ENCODE data around the gene P3H2. TPM values are rescaled to one million over a fixed set of nuclear protein-coding genes. Genes with fewer than 3 reads are reported as not detected.

The P3H2 gene
- total and polyA plus RNA-seq, 8 donors: 1.4 to 46.1 (median 20.3) TPM

DNA sequence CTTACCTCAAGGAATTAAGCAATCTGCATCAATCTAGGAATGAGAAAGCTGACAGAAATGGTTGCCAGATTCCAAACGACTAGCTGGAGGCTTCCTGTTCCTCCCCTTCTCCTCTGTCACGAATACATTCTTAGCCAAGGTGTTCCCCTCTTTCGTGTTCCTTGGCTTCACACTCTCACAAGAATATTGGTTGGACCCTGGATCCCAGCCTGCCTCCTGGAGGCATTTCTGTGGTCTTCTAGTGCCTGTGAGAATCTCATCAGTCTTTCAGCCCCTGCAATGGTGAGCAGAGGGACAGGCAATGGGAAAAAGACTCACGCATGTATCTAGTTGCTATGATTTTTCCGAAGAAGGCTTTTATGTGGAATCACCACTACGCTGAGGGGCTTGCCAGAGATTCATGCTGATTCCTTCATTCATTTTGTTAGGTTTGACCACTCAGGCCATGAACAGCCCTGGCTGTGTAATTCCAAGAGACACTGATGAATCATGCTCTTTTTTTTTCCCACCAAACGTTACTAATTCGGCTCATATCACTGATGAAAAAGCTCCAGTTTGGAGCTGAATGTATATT is 1.6 kb upstream of the P3H2 start:
- TF ChIP-seq, protein P1, sequence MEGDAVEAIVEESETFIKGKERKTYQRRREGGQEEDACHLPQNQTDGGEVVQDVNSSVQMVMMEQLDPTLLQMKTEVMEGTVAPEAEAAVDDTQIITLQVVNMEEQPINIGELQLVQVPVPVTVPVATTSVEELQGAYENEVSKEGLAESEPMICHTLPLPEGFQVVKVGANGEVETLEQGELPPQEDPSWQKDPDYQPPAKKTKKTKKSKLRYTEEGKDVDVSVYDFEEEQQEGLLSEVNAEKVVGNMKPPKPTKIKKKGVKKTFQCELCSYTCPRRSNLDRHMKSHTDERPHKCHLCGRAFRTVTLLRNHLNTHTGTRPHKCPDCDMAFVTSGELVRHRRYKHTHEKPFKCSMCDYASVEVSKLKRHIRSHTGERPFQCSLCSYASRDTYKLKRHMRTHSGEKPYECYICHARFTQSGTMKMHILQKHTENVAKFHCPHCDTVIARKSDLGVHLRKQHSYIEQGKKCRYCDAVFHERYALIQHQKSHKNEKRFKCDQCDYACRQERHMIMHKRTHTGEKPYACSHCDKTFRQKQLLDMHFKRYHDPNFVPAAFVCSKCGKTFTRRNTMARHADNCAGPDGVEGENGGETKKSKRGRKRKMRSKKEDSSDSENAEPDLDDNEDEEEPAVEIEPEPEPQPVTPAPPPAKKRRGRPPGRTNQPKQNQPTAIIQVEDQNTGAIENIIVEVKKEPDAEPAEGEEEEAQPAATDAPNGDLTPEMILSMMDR (IDR thresholded peaks at IDR 0.05): no peak
- no peak for TF ChIP-seq POLR2AphosphoS5 (IDR thresholded peaks at IDR 0.05)
- no peak for TF ChIP-seq POLR2A (IDR thresholded peaks at IDR 0.05)
- TF ChIP-seq EP300 (IDR thresholded peaks at IDR 0.05): no peak
- Histone ChIP-seq H3K36me3 (no peaks in the 10 kb centered on the region), H3K4me3 (no peak overlapping the region), H3K9me3 (no peaks in the 10 kb centered on the region), H3K4me1 (peaks cover 0 to 36% (median 27%) of the 10 kb centered on the region in 4 donors), H3K27me3 (peaks cover 0 to 29% (median 6%) of the 10 kb centered on the region in 3 donors), H3K27ac (no peak overlapping the region)
- 69 to 84% (median 76%) methylated on average over 8 of the region's 8 CpGs for WGBS, 5 donors
- DNase-seq: no peak
- intact Hi-C loops (cut with DNase I; ENCODE audit: low total_unique reads): no loop called here

DNA sequence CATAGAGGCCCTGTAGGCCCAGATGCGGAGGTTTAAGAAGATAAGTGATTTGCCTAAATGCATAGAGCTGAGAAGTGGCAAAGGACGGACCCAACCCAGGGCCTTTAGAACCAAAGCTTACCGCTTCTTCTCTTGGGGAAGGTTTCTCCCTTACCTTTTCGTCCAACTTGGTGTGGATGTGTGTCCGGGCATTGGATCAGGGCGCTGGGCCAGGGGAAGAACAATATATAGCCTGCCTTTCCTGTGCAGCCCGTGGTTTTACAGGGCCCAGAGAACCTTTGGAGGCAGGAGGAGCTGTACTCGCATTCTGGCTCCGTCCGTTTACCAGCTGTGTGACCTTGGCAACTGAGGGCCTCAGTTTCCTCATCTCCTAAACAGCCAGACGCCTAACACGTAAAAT is 686 bp upstream of the P3H2 start:
- peaks cover 0 to 42% (median 27%) of the 10 kb centered on the region in 4 donors for H3K4me1 ChIP-seq
- peak overlapping the region in 1 of 4 donors; percentile 86 for H3K4me3 ChIP-seq
- H3K27me3 ChIP-seq: peaks cover 0 to 29% (median 6%) of the 10 kb centered on the region in 3 donors
- H3K27ac ChIP-seq: peak overlapping the region in 3 of 5 donors; percentile 78 to 90 (median 87)
- WGBS, 5 donors: 80 to 91% (median 86%) methylated on average over 12 of the region's 12 CpGs
- TF ChIP-seq, protein P1 (IDR thresholded peaks at IDR 0.05): no peak
- TF ChIP-seq POLR2AphosphoS5 (IDR thresholded peaks at IDR 0.05): no peak
- no peak for TF ChIP-seq POLR2A (IDR thresholded peaks at IDR 0.05)
- no peak for TF ChIP-seq EP300 (IDR thresholded peaks at IDR 0.05)
- intact Hi-C loops (cut with DNase I; ENCODE audit: low total_unique reads): no loop called here
- no peak for DNase-seq
- no peaks in the 10 kb centered on the region for H3K9me3 ChIP-seq
- H3K36me3 ChIP-seq: no peaks in the 10 kb centered on the region

DNA sequence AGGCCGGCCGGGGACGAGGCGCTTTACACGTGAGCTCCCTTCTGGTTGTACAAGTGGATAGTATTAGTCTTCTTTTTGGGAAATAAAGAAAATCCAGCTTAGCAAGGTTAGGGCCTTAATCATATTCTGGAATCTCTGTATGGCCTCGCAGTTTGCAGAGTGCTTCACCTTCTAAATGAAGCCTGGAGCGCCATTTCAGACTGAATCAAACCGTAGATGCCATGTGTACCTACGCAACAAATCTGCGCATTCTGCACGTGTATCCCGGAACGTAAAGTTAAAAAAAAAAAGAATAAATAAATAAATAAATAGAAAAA is 322 bp upstream of the P3H2 start:
- no peak for TF ChIP-seq POLR2A (IDR thresholded peaks at IDR 0.05)
- TF ChIP-seq, protein P1 (IDR thresholded peaks at IDR 0.05): peak in 1 of 7 experiments; percentile 4
- peak overlapping the region; percentile 74 to 86 (median 76) for H3K4me3 ChIP-seq
- no peaks in the 10 kb centered on the region for H3K36me3 ChIP-seq
- no peak for DNase-seq
- H3K4me1 ChIP-seq: peaks cover 0 to 42% (median 26%) of the 10 kb centered on the region in 4 donors
- peaks cover 0 to 29% (median 6%) of the 10 kb centered on the region in 3 donors for H3K27me3 ChIP-seq
- H3K27ac ChIP-seq: peak overlapping the region; percentile 71 to 90 (median 78)
- no peaks in the 10 kb centered on the region for H3K9me3 ChIP-seq
- 30 to 34% (median 31%) methylated on average over 13 of the region's 13 CpGs for whole genome bisulfite sequencing, 5 donors
- intact Hi-C loops (cut with DNase I; ENCODE audit: low total_unique reads): no loop called here

DNA sequence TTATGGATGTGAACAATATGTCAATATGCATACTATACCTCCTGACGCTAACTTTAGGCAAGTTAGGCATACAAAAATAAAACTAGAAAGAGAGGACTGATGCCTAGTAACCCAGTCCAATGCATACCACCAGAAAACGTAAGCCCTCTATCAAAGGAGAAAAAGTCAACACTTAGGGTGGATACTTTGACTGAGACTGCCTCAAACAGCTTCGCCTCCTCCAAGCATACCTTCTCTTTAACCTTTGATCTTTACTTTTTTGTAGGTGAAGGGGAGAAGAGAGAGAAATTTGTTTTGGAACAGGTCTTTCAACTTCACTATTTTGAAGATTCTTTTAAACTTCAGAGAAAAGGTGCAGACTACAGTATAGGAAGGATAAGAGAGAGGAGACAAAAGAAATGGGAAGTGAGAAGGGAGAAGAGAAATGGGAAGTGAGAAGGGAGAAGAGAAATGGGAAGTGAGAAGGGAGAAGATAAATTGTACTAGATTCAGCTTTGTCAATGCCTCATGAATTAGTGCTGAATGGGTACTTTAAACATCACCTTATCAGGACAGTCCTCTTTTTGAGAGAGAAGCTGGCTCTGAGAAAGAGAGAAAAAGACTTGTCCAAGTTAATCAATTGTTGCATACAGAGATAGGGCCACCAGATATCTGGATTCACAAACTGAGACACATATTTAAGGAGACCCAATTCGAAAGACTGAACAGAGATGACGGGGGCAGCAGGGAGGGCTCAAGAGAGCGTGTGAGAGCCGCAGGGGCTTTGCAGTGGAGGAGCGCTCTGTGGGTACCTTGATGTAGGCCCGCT is 1.0 kb downstream of the P3H2 start:
- 23 to 33% (median 24%) methylated on average over 9 of the region's 9 CpGs for WGBS, 5 donors
- Histone ChIP-seq H3K27ac (peak overlapping the region; percentile 8 to 90 (median 78)), H3K27me3 (peaks cover 0 to 29% (median 6%) of the 10 kb centered on the region in 3 donors), H3K4me3 (peak overlapping the region; percentile 74 to 86 (median 76)), H3K36me3 (no peaks in the 10 kb centered on the region), H3K4me1 (peaks cover 0 to 39% (median 21%) of the 10 kb centered on the region in 4 donors), H3K9me3 (no peaks in the 10 kb centered on the region)
- intact Hi-C loops (cut with DNase I; ENCODE audit: low total_unique reads): no loop called here
- DNase-seq: peak in 1 of 2 donors; percentile 26
- TF ChIP-seq POLR2A (IDR thresholded peaks at IDR 0.05) (no peak), EP300 (IDR thresholded peaks at IDR 0.05) (no peak), POLR2AphosphoS5 (IDR thresholded peaks at IDR 0.05) (no peak)
- TF ChIP-seq, protein P1 (IDR thresholded peaks at IDR 0.05): no peak

All from stomach (tissue), 9 donors.